Measurements from ENCODE around the gene DTD1. TPM values are rescaled to one million over a fixed set of nuclear protein-coding genes. Genes with fewer than 3 reads are reported as not detected.

DTD1 gene
- polyA plus RNA-seq, 1 of the 3 experiments (the other 2 are of a cell fraction), result 81.1 TPM

GRCh38 chr20:18796282-18796833, 208.5 kb downstream of the DTD1 start:
- Histone ChIP-seq H3K9me2 (no peaks in the 10 kb centered on the region), H3K36me3 (replicated peaks in 1 of 2; ENCODE audit: control insufficient read depth in 1 of 2, insufficient read depth in 2 of 2, low read length in 1 of 2) (no peaks in the 10 kb centered on the region), H3K4me3 (ENCODE audit: low read depth in 2 of 2, low read length in 1 of 2) (no peak overlapping the region), H3K9me3 (no peaks in the 10 kb centered on the region), H2AFZ (ENCODE audit: low read depth) (no peak overlapping the region), H3K79me2 (ENCODE audit: insufficient read depth) (no peaks in the 10 kb centered on the region), H3K4me1 (ENCODE audit: control insufficient read depth in 1 of 2, insufficient read depth in 2 of 2, low read depth in 1 of 2, low read length in 1 of 2) (peaks cover 0 to 6% of the 10 kb centered on the region in 2 experiments; a peak in 2 of 4 replicates), H3F3A (replicated peaks; ENCODE audit: insufficient read depth) (no peaks in the 10 kb centered on the region), H4K20me1 (ENCODE audit: insufficient read depth) (no peaks in the 10 kb centered on the region), H3K27ac (ENCODE audit: low read depth in 2 of 2, low read length in 1 of 2) (no peak overlapping the region), H3K4me2 (no peak overlapping the region), H3K27me3 (ENCODE audit: insufficient read depth) (no peaks in the 10 kb centered on the region), H3K9ac (no peak overlapping the region)
- DNase-seq, result no peak
- TF ChIP-seq ZBTB33 (IDR thresholded peaks at IDR 0.05; ENCODE audit: borderline replicate concordance, low read depth) (no peak), POLR2AphosphoS5 (IDR thresholded peaks at IDR 0.05; ENCODE audit: low read depth, low read length) (no peak), FOXJ3 (CRISPR knock-in tag; IDR thresholded peaks at IDR 0.05) (no peak)
- WGBS (ENCODE audit: low lambda C conversion rate), result 44% methylated on average over 2 of the region's 2 CpGs
- POLR2A ChIA-PET, result no interaction called here
- CTCF ChIA-PET, result no interaction called here

GRCh38 chr20:18801516-18801915, 213.7 kb downstream of the DTD1 start:
- Histone ChIP-seq H3K9me2 (no peaks in the 10 kb centered on the region), H2AFZ (ENCODE audit: low read depth) (no peak overlapping the region), H3K27me3 (ENCODE audit: insufficient read depth) (no peaks in the 10 kb centered on the region), H3K36me3 (replicated peaks in 1 of 2; ENCODE audit: control insufficient read depth in 1 of 2, insufficient read depth in 2 of 2, low read length in 1 of 2) (no peaks in the 10 kb centered on the region), H3K9me3 (no peaks in the 10 kb centered on the region), H4K20me1 (ENCODE audit: insufficient read depth) (no peaks in the 10 kb centered on the region), H3K79me2 (ENCODE audit: insufficient read depth) (no peaks in the 10 kb centered on the region), H3K4me2 (no peak overlapping the region), H3F3A (replicated peaks; ENCODE audit: insufficient read depth) (peaks cover 3% of the 10 kb centered on the region), H3K4me1 (ENCODE audit: control insufficient read depth in 1 of 2, insufficient read depth in 2 of 2, low read depth in 1 of 2, low read length in 1 of 2) (no peaks in the 10 kb centered on the region), H3K9ac (no peak overlapping the region), H3K27ac (ENCODE audit: low read depth in 2 of 2, low read length in 1 of 2) (no peak overlapping the region), H3K4me3 (ENCODE audit: low read depth in 2 of 2, low read length in 1 of 2) (no peak overlapping the region)
- ChIA-PET POLR2A (no interaction called here), CTCF (interaction anchor here (1.6 kb wide), 1 partner anchor 169 kb away, joined by 5 read pairs; no protein-coding TSS in a partner anchor)
- no peak for TF ChIP-seq NRF1 (IDR thresholded peaks at IDR 0.05; ENCODE audit: low read depth, low read length)
- no peak for TF ChIP-seq GATA2 (CRISPR knock-in tag; IDR thresholded peaks at IDR 0.05)
- TF ChIP-seq NFIC (IDR thresholded peaks at IDR 0.05; ENCODE audit: borderline replicate concordance), result no peak
- no peak for TF ChIP-seq YY1 (IDR thresholded peaks at IDR 0.05; ENCODE audit: low read depth)
- no peak for TF ChIP-seq USF2 (IDR thresholded peaks at IDR 0.05; ENCODE audit: borderline replicate concordance, low read depth, low read length)
- no peak for TF ChIP-seq RAD21 (IDR thresholded peaks at IDR 0.05; ENCODE audit: low read length)
- no peak for DNase-seq
- WGBS (ENCODE audit: low lambda C conversion rate), result 37% methylated on average over 2 of the region's 2 CpGs
